DMS53 treated with DMSO at 0.1 percent for 48 hours (cell line): Measurements from ENCODE around the gene NIPBL.
"Not testable (repeated sequence)": the region's sequence is repeated elsewhere in the genome, so short reads cannot be mapped to it uniquely, and the experiment has no call there.

Experiments used
- DNase-seq: peaks from one replicate; lab custom pipeline; 2025; ENCODE audit not compliant: unreplicated experiment; lab: John Stamatoyannopoulos, UW

The NIPBL gene

DNA sequence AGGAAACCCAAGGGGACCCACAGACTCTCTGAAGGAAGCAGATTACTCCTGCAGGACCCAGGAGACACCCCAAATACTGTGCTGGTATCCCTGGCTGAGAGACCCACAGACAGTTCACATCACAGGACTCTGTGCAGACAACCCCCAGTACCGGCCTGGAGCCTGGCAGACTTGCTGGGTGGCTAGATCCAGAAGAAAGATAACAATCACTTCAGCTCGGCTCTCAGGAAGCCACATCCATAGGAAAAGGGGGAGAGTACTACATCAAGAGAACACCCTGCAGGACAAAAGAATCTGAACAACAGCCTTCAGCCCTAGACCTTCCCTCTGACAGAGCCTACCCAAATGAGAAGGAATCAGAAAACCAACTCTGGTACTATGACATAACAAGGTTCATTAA, 206.4 kb downstream of the NIPBL start:
- not testable (repeated sequence) for DNase-seq

DNA sequence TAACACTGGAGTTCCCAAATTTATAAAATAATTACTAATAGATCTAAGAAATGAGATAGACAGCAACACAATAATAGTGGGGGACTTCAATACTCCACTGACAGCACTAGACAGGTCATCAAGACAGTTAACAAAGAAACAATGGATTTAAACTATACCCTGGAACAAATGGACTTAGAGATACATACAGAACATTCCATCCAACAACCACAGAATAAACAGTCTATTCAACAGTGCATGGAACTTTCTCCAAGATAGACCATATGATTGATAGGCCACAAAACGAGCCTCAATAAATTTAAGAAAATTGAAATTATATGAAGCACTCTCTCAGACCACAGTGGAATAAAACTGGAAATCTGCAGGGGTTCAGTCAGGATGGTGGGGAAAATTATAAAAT, 209.5 kb downstream of the NIPBL start:
- not testable (repeated sequence) for DNase-seq

DNA sequence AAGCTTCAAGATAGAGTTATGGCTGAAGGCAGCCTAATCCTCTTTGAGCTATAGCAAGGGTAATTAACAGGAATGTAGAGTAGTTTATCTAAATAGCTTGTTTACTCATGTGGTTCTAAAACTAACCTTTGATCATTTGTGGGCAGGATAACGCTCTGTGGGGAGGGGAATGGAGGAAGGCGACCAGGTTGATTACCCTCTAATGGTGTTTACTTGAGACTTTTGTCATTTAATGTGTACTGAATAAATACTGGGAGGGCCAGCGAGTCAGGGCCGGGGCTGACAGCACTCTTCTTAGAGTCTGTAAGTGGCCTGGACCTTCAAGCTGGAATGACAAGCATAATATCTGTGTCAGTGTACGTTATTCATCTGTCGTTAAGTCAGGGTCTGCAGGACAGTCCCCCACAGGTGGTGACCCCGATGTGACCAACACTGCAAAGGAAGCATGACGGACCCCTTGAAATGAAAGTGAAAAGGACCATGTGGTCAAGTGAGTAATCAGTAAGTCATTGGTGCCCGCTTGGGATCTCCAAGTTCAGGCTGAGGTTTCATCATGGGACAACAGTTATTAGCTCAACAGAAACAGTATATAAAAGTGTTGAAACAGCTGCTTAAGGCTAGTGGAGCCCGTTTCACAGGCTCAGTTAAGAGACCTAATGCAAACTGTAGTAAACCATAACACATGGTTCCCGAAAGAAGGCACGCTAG, 210.1 kb downstream of the NIPBL start:
- DNase-seq: no peak

- no peak for DNase-seq
These were observed 211.4 kb downstream of the NIPBL start for GRCh38 chr5:37088009-37088408.

GRCh38 chr5:37090123-37090726, 213.7 kb downstream of the NIPBL start:
- DNase-seq: no peak

GRCh38 chr5:37090781-37091180, 214.2 kb downstream of the NIPBL start:
- no peak for DNase-seq

- DNase-seq: not testable (repeated sequence)
These were observed 217.2 kb downstream of the NIPBL start for GRCh38 chr5:37093795-37094194.

DNA sequence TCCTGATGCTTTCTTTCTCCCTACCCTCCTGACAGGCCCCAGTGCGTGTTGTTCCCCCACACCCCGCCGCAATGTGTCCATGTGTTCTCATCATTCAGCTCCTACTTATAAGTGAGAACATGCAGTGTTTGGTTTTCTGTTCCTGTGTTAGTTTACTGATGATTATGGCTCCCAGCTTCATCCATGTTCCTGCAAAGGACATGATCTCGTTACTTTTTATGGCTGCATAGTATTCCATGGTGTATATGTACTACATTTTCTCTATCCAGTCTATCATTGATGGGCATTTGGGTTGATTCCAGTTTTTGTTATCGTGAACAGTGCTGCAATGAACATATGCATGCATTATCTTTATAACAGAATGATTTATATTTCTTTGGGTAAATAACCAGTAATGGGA, 222.7 kb downstream of the NIPBL start:
- not testable (repeated sequence) for DNase-seq

DNA sequence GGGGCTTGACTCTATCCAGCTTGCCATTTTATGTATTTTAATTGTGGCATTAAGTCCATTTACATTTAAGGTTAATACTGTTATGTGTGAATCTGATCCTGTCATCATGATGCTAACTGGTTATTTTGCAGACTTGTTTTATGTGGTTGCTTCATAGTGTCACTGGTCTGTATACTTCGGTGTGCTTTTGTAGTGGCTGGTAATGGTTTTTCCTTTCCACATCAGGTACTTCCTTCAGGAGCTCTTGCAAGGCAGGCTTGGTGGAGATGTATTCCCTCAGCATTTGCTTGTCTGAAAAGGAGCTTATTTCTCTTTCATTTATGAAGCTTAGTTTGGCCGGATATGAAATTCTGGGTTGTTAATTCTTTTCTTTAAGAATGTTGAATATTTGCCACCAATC, 226.7 kb downstream of the NIPBL start:
- no peak for DNase-seq

GRCh38 chr5:37109338-37109737, 232.8 kb downstream of the NIPBL start:
- no peak for DNase-seq

DNA sequence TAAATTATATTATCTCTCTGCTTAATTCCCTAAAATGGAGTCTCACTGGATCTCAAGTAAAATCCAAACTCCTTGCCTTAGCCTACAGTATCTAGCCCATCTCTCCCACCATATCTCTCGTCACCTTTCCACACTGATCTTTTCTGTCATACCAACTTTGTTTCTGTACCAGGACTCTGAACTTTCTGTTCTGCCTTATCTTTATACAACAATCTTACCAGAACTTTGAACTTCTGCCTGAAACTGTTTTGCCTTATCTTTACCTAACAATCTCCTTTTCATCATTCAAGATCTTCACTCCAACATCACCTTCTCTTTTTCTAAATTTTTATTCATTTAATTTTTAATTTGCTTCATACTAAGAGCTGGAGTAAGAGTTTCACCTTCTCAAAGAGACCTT, 233.6 kb downstream of the NIPBL start:
- no peak for DNase-seq

DNA sequence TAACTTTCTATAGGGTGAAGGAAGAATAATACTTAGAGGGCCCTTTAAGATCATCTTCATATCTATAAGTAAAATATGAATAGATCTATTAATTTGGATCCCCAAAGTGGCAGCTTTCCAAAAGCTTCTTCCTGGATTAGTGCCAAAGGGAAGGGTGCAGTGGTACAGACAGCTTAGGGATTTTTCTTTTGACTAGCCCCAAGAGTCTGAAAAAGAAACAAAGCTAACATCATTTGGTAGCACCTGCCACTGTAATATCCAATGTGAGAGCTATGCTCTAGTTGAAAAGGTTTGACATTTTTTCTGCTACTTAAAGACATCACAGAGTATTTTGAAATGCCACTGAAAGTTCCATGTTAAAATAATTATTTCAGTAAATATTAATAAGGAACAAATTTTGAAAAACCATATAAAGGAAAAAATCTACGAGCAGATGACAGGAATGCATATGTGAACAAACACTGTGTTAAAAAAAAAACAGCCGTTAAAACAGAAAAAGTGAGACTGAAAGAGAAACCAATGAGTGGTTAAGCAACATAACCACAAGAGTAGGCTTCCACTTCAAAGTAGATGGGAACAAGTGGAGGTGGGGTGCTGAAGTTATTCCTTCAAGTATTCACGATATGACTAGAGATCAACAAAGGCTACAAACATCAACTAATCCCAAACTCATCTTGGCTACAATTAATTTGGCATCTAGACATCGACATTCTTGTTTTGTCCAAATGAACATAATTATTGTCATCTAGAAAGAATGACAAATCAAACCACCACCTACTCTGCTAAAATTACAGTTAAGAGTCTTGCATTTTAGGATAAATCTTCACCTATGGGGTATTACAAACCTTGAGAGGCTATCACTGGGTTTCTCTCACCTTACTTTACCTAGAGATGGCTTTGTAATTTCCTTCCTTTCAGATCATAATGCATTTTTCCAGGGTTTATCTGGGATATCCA, 235.1 kb downstream of the NIPBL start:
- DNase-seq: no peak

DNA sequence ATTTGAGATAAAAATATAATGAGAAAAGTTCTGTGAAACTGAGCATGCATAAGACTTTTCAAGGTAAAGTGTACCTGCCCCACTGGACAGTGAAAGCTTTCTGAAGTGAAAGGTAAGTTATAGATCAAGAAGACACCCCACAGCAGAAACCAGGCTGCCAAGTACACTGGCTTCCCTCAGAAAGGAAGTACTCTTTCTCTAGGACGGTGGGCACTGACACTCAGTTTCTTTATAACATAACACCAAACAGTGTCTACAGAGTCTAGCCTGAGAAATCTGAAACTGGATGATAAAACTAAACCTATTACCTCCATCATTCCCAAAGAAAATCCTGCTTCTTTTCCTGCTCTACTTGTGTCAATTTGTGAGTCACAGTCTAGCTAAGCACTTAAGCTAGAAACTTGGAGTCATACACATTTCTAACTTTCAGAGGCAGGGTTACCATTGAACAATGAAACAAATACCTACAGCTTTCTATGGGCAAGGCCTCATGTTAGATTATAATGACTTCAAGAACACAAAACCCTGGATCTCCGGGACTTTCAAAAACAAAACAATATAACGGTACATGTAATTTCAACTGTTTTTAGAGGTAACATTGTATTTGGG, 235.9 kb downstream of the NIPBL start:
- no peak for DNase-seq
